Measurements from ENCODE around the gene COL9A3.
A peak's percentile ranks its signal among the peaks of the same experiment; 100 is the strongest.
"Not testable (repeated sequence)": the region's sequence is repeated elsewhere in the genome, so short reads cannot be mapped to it uniquely, and the experiment has no call there.

Gene COL9A3

DNA sequence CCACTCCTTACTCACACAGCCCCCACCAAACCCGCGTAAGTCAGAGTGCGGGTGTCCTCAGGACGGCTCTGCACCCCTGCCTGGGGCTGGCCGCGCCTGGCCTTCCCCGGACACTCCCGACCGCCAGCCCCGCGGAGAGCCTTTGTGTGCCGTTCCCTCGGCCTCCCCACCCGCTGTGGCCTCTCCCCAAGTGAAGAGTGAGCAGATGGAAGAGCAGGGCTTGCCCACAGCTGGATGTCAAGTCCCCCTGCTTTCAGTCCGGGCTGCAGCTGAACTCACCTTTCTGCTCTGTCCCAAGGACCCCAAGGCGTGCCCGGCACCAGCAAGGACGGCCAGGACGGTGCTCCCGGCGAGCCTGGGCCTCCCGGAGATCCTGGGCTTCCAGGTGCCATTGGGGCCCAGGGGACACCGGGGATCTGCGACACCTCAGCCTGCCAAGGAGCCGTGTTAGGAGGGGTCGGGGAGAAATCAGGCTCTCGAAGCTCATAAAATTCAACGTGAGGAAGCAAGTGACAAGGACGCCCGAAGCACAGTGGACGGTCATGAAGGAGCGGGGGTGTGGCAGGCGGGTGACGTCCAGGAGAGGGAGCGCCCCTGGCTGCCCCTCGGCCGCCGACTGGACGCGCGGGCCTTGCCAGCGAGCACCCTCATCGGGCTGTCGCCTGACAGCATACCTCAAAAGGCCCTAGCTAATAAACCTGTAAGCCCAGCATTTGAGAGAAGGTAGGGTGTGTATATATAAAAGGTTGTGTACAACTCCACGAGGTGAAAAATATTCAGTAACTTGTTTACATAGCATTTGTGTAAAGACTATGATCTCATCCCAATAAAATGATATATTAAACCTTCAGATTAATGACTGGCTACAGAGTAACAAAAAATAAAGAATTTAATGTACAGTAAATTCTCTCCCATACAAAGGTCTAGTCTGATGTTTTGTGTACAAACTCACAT lies 23.7 kb downstream of the COL9A3 start:
- DNase-seq, result no peak

GRCh38 chr20:62841705-62842212 lies 24.9 kb downstream of the COL9A3 start:
- no peak for DNase-seq

GRCh38 chr20:62843656-62844055 lies 26.8 kb downstream of the COL9A3 start:
- no peak for DNase-seq

DNA sequence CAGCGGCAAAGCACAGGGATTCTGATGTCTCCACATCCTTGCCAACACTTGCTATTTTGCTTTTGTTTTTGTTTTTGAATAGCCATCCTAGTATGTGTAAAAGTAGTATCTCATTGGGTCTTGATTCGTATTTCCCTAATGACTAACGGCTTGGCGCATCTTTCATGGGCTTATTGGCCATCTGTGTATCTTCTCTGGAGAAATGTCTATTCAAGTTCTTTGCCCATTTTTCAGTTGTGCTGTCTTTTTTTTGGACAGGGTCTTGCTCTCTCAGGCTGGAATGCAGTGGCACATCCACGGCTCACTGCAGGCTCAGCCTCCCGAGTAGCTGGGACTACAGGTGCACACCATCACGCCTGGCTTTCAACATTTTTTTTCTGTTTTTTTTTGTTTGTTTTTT lies 27.3 kb downstream of the COL9A3 start:
- no peak for DNase-seq

GRCh38 chr20:62845416-62846160 lies 28.7 kb downstream of the COL9A3 start:
- no peak for DNase-seq

DNA sequence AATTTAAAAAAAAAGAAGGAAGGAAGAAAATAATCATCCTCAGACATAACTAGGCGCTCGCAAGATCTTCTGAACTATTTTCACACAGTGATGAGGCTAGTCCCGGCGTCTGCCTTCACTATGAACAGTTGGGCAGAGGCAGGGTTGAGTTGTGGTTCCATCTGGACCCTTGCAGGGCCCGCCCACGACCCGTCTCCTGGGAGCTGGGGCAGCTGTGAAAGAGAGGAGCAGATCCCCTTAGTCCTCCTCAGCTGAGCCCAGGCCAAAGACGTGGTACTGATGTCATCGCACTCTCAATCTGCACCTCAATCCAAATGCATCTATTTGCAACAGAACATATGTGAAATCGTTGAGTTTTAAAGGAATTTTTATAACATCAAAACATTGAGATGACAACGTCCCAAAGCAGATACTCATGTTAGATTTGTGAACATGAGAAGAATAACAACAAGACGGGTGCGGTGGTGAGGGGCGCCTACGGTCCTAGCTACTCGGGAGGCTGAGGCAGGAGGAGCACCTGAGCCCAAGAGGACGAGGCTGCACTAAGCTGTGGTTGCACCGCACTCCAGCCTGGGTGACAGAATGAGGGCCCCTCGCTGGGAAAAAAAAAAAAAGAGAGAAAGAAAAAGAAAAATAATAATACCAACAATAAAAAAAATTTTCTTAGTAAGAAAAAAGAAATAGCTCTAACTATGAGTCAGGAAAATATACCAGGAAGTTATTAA lies 29.5 kb downstream of the COL9A3 start:
- DNase-seq, result no peak

- DNase-seq, result not testable (repeated sequence)
Observed at GRCh38 chr20:62848917-62849316, 32.1 kb downstream of the COL9A3 start.

DNA sequence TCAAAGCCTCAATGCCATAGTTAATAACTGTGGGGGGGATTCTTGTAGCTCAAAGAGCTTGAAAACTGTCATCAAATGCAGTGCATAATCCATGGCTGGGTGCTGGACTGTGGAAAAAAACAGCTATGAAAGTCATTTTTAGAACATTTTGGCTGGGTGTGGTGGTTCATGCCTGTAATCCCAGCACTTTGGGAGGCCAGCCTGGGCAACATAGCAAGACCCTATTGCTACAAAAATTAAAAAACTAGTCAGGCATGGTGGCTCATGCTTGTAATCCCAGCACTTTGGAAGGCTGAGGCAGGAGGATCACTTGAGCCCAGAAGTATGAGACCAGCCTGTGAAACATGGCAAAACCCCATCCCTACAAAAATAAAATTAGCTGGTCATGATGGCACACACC lies 32.6 kb downstream of the COL9A3 start:
- DNase-seq, result no peak

DNA sequence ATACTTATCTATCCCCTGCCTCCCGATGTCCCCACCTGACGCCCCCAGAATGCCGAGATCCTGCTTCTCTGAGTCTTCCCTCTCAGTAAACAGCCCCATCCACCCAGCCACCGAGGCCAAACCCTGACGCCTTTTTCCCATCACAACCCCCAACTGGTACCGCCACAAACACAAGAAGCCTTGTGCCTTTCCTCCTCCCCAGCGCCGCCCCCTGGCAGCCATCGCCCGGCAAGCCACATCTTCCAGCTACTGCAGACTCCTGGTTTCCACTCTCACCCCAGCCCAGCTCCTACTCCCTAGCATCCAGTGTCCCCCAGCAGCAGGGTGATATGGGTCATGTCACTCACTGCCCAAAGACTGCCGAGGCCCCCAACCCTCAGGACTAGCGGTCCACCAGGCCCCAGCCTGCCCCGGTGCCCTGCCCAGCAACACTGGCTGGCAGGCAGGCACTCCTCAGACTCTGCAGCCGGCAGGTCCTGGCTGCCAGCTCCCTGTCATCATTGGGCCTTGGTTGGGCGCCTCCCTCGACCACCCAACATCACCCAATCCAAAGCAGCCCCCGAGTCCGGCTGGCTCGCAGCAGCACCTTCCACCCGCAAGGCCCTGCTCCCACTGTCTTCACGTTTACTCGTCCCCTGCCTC lies 33.6 kb downstream of the COL9A3 start:
- no peak for DNase-seq

- no peak for DNase-seq
Observed at GRCh38 chr20:62852196-62852595, 35.3 kb downstream of the COL9A3 start.

GRCh38 chr20:62852841-62853240 lies 36.0 kb downstream of the COL9A3 start:
- DNase-seq, result no peak

GRCh38 chr20:62853304-62853703 lies 36.5 kb downstream of the COL9A3 start:
- DNase-seq, result not testable (repeated sequence)

GRCh38 chr20:62854121-62854520 lies 37.3 kb downstream of the COL9A3 start:
- DNase-seq, result no peak

- no peak for DNase-seq
Observed at GRCh38 chr20:62855120-62855519, 38.3 kb downstream of the COL9A3 start.

- no peak for DNase-seq
Observed at GRCh38 chr20:62856931-62857619, 40.2 kb downstream of the COL9A3 start.

DNA sequence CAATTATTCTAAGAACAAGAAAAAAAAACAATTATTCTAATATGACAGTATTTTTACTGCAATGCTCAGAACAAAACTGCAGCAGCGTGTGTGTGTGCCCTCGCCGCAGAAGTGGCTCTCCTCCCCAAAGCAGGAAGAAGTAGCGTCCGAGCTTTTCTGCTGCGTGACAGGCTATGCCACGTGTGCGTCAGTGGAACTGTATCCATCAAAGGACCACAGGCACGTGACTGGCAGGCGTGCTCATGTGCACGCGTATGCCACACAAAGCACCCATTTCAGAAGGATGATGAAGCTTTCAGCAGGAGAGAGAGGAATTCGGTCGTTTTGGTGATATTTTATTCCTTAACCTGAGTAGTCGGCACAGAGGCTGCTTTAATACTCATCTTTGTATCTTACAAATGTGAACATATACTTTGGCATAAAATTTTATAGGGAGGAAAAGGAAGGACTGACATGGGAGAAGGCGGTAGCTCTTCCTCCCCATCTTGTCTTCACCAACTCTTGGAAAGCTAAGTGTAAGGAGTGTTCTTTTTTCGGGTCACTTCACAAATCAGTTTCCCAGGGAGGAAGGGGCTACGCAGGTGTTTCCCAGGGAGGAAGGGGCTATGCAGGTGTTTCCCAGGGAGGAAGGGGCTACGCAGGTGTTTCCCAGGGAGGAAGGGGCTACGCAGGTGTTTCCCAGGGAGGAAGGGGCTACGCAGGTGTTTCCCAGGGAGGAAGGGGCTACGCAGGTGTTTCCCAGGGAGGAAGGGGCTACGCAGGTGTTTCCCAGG lies 41.4 kb downstream of the COL9A3 start:
- no peak for DNase-seq

DNA sequence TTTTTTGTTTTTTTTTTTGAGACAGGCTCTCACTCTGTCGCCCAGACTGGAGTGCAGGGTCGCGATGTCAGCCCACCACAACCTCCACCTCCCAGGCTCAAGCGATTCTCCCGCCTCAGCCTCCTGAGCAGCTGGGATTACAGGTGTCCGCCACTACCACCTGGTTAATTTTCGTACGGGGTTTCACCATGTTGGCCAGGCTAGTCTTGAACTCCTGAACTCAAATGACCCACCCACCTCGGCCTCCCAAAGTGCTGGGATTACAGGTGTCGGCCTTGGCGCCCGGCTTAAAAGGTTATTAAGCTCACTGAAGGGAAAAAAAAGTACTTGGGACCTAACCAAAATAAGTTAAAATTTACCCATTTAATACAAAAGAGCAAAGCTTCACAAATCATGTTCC lies 42.9 kb downstream of the COL9A3 start:
- no peak for DNase-seq

GRCh38 chr20:62860391-62860923 lies 43.6 kb downstream of the COL9A3 start:
- DNase-seq, result no peak

GRCh38 chr20:62860924-62861691 lies 44.3 kb downstream of the COL9A3 start:
- DNase-seq, result no peak

DNA sequence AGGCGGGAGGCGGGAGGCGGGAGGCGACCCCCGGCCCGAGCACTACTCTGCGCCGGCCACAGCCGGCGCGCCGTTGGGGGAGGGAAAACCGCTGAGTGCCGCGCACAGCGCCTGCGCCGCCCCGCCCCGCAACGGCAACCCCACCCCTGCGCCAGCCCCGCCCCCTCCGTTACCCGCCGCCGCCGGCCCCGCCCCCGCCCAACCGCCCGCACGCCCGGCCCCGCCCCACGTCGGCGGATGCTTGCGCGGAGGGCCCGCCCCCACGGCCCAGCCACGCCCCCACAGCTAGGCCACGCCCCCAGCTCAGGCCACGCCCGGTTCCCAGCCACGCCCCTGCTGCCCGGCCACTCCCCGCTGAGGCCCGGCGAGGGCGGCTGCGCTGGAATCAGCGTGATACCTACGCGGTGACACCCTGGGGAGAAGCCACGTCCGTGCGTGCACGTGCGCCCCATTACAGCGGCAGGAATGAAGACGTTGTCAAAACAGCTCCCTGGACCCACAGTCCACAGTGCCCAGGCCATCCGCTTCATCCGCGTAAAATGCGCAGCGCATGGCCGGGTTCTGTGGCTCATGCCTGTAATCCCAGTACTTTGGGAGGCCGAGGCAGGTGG lies 45.0 kb downstream of the COL9A3 start, which contains the start of gene TCFL5:
TSS of gene TCFL5 (minus strand) at position 97 of the 611 bp plus-strand sequence. CDS start 152 bp downstream, outside the sequence.
- peak; percentile 95 for DNase-seq
